GM12892 (cell line): ENCODE results near the gene NR2C1.

Source experiments
- POLR2A ChIP-seq: IDR thresholded peaks from 2 replicates; pipeline ENCODE4 v1.6.1; 2011; ENCODE audit warnings: low read depth, low read length, control low read depth
- POLR2AphosphoS5 ChIP-seq: IDR thresholded peaks from 2 replicates; pipeline ENCODE4 v1.6.1; 2011; ENCODE audit warnings: low read depth, low read length, control low read depth
- TAF1 ChIP-seq: IDR thresholded peaks from 2 replicates; pipeline ENCODE4 v1.6.1; 2011; ENCODE audit warnings: low read depth, mild to moderate bottlenecking, control low read depth, low read length, borderline replicate concordance

GRCh38 chr12:95099270-95099790, 25.9 kb upstream of the NR2C1 start:
- TF ChIP-seq POLR2A = no peak
- TF ChIP-seq POLR2AphosphoS5 = no peak
- no peak for TF ChIP-seq TAF1
